IPS-11a (cell line): ENCODE measurements around the gene CNTNAP1.
A peak's percentile ranks its signal among the peaks of the same experiment; 100 is the strongest.

ENCODE experiments used
- H3K4me3 ChIP-seq: one replicate; pipeline ENCODE4 v1.5.1; 2013; ENCODE audit warnings: low read depth, low read length, control low read depth

CNTNAP1 gene

DNA sequence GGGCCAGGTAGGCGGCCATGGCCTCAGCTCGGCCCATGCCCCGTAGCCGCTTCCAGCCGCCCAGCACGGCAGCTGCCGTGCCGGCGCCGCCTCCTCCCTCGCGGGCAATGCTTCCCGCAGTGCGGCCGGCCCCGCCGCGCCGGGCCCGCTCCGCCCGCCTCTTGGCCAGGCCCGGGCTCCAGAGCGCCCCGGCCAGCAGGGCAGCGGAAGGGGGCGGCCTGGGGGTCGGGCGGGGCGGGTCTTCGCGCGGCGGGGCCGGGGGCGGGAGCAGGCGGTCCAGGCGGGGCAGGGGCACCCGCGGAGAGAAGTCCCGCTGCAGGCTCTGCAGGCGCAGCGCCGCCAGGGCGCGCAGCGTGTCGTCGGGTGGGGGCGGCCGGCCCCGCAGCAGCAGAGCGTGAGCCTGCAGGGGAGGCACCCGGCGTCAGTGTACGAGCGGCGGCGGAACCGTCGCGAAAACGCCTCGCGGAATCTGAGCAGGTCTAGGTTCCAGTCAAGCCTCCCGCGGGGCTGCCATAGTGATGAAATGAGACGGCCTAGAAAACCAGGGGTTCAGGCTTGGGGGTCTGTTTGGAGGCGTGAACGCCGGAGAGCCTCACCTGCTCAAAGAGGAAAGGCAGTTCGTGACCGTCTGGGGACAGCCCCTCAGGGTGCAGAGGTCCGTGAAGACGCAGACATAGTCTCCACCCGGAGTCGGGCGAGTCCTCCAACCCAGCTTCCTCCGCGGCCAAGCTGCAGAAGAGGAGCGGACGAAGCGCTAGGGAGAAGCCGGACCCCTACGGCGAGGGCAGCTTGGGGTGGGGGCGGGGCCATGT, 12.1 kb upstream of the CNTNAP1 start:
- peak overlapping the region; percentile 39 for H3K4me3 ChIP-seq

DNA sequence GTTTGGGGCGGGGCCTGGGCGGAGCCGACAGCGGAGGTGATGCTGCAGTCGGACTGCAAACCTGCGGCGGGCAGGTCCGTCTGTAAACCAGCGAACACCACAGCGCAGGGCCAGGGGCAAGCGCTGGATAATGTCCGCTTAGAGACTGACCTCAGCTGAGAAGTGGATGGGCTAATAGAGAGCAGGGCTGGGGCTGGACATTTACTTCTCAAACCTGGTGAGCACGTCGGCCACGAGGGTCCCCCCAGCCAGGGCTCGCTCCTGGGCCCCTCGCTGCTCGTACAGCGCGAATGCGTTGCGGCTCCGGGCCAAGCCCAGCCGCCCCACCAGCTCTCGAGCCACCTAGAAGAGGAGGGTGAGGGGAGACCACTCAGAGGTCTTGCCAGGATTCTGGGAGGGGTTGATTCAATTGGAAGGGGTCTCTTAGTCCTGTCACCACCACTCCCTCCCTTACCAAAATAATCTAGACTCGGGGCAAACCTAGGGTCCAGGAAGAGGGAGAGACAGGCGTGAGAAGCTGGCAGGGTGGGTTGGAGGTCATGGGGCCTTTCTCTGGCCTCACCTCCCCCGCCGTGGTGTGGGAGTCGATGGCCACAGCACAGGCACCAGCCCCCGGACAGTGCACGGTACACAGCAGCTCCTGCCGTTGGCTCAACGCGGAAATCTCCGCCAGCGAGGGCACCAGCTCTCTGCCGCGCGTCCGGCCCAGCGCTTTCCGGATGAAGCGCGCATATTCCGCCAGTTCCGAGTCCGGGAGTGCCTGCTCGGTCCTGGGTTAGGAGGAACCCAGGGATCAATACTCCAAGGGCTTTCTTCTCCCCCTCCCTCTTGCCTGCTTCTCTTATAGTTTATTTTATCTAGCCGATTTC, 11.3 kb upstream of the CNTNAP1 start:
- H3K4me3 ChIP-seq: peak overlapping the region; percentile 43

DNA sequence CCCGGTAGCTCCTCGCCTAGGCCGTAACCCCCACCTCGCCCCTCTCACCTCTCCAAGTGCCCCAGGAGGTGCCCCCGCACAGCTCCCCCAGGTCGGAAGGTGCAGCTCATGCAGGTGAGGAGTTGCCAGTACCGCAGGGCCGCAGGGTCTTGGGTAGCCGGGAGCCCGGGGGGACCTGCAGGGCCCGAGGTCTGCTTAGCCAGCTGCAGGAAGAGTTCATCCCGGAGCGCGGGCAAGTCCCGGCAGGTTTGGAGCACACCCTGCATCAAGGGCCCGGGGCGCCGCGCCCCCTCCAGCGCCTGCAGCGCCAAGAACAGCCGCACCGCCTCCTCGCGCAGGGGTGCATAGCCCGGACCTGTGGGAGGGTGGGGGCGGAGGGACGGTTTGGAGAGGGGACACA, 10.3 kb upstream of the CNTNAP1 start:
- H3K4me3 ChIP-seq: peak overlapping the region; percentile 43

DNA sequence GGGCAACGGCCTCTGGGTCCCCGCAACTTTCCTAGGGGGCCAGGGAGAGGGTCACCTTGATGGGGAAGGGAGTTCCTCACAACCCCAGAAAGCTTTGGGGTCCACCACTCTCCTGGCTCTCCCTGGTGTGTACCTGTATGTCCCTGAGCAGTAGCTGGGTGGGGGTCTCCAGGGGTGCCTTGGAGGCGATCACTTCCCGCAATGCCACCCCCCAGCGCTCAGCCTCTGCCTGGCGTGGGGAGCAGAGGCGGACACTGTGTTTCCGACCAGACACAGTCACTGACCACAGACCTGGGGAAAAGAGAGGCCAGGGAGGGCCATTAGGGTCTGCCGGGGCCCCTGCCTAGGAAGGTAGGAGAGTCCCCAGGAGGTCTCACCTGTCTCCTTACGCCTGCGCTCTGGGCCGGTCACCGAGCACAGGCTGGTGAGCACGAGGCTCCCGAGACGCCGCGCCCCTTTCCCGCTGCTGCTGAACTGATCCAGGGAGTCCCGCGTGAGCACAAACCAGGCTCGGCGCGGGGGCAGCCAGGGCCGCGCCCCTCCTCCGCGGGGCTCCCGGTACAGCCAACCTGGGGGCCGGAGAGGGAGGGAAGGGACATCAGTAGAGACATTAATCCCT, 9.0 kb upstream of the CNTNAP1 start:
- no peak overlapping the region for H3K4me3 ChIP-seq

DNA sequence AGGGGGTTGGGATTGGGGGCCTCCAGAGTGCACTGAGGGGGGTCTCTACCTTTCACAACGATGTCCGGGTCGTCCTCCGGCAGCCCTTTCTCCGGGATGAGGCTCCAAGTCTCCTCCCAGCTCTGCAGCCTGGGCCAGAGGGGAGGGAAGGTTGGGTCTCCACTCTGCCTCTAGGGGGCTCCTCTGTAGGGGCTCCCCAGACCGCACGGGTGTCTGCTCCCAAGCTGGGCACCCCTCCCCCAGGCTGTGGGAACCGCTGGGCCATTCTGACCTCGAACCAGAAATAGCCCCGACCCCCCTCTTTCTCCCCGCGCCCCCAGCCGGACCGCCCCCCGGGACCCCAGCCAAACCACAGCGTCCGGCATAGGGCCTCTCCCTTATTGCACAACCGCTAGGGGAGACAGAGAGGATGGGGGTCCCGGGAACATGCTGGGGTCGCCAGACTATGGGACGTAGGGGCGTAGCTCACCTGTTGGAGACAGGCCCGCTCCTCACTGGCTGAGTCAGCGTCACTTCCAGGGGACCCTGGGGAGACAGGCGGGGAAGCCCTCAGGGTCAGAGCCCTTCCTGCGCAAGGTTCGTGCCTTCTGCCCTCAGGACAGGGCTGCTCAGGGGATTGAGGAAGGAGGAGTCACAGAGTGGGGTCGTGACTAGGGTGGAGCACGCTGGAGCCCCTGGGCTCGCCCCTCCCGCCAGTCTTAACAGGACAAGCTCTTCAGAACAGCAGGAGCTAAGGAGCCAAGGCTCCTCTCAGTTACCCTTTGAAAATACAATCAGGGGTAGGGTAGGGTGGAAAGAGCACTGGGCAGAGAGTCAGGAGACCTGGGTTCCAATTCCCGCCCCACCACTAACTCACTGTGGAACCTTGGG, 8.2 kb upstream of the CNTNAP1 start:
- H3K4me3 ChIP-seq: peak overlapping the region; percentile 14

DNA sequence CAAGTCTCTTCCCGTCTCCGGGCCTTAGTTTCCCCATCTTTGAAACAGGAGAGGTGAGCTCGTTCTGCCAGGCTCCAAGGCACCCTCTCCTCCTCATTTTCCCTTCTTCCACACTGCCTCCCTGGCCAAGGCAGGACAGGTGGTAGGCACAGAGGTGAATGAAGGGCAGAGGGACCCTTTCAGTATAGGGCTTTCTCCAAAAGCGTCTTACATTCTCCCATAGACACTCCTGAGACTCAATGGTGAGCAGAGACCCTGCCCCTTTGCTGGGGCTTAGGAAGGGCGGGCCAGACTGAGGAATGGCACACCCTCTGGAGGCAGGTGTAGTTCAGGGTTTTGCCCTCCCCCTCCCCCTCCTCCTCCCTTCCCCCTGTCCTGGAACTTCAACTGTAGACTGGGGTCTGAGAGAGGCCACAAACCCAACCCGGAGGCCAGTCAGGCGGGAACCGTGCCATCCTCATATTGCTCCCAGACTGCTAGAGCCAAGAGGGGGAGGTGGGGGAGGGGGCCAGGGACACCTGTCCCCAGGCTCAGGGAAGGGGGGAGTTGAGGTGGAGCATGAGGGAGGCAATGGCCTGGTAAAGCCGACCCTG, 7.5 kb upstream of the CNTNAP1 start:
- peak overlapping the region; percentile 81 for H3K4me3 ChIP-seq

DNA sequence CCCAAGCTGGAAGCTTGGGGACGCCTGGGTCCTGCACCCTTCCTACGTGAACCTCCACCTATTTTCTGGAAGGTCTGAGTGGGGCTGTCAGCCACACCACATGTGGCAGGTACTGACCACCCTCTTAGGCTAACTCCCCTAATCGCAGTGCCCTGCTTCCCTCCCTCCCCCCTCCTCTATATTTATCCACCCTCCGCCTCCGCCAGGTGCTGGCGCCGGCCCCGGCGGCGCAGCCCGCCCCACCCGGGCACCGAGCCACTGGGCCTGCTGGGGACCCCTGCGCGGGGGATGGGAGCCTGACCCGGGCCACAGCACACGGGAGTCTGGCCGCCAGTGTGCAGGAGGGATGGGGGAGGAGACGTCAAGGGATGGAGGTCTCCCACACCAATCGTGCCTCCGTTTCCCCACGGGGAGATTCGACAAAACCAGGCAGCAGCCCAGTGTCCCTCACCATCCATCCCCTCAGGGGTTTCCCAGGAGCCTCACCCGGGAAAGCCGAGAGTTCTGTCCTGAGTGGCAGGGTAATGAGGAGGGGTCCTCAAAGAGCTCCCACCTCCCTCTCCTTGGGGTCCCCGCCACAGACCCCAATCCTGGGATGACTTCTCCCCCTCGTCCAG, 6.9 kb upstream of the CNTNAP1 start:
- peak overlapping the region; percentile 81 for H3K4me3 ChIP-seq

DNA sequence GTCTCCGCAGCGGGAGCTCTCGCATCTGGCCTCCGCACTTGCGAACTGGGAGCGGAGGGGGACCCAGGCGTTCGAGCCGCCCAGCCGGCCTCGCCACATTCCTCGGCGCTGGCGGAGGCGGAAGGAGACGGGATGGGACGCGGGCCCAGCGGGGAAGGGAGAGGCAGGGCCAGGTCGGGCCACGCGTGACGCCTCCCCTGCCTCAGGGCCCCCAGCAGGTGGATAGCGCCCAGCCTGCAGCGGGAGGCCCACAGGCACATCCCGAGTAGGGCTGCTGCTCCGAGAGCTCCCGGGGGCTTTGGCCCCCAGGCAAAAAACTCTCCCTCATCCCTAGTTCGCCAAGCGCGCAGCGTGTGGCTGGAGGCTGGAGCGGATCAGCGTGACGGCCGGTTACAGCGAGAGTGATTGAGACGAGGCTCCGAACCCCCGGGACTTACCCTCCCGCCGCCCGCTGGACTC, 6.3 kb upstream of the CNTNAP1 start:
- peak overlapping the region; percentile 81 for H3K4me3 ChIP-seq

DNA sequence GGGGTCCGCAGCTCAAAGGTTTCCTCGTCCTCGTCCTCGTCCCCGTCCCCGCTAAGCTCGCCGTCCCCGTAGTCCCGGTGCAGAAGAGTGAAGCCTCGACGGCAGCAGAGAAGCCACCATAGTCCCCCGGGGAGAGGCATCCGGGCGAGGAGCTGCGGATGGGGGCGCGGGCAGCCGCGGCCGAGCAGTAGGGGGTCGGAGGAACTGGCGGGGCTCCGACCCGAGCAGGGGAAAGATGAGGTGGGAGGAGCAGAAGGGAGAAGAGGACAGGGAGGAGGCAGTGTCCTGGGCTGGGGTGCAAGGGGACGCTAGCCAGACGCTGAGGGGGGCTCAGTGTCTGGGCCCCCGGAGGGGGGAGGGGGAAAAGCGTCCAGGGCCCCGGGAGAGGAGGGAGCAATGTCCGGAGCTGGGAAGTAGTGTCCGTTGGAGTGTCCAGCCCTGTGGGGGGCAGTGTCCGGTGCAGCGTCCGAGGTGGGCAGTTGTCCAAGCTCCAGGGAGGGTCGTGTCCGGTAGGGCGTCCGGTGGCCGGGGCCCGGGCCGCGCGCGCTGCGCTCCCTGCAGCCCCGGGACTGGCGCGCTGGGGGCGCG, 5.8 kb upstream of the CNTNAP1 start, which contains the start of gene PLEKHH3:
TSS of gene PLEKHH3 (minus strand) at position 571 of the 588 bp plus-strand sequence. CDS start at position 140, 431 bp downstream.
- peak within 1 kb of the TSS; percentile 81 for H3K4me3 ChIP-seq

DNA sequence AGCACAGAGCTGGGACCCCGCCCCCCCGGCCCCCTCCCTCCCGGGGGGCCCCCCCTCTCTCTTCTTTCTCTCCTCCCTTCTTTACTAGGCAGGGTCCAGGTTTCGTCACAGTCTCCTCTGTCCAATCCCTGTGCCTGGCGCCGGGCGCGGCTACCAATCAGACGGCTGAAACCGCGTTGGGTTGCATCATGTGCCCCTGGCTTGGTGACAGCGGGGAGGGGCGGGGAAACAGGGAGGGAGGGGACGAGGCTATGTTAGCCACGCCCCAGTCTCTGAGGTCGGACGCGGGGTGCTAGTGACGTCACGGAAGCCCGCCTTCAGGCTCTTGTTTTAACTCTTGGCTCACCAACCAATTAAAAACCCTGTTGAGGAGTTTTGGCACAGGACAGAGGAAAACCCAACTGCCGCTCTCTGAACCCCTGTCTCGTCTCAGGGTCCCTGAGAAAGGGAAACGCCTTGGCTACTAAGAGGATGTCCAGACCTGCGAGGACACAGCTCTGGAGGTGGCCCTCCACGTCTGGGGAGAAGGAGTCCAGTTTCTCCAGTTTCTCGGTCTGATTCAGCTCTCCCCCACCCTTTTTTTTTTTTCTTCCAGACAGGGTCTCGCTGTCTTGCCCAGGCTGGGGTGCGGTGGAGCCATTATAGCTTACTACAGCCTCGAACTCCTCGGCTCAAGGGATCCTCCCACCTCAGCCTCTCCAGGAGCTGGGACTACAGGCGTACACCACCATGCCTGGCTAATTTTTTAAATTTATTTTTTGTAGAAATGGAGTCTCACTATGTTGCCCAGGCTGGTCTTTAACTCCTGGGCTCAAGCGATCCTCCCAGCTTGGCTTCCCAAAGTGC, 5.1 kb upstream of the CNTNAP1 start:
- peak overlapping the region; percentile 81 for H3K4me3 ChIP-seq

DNA sequence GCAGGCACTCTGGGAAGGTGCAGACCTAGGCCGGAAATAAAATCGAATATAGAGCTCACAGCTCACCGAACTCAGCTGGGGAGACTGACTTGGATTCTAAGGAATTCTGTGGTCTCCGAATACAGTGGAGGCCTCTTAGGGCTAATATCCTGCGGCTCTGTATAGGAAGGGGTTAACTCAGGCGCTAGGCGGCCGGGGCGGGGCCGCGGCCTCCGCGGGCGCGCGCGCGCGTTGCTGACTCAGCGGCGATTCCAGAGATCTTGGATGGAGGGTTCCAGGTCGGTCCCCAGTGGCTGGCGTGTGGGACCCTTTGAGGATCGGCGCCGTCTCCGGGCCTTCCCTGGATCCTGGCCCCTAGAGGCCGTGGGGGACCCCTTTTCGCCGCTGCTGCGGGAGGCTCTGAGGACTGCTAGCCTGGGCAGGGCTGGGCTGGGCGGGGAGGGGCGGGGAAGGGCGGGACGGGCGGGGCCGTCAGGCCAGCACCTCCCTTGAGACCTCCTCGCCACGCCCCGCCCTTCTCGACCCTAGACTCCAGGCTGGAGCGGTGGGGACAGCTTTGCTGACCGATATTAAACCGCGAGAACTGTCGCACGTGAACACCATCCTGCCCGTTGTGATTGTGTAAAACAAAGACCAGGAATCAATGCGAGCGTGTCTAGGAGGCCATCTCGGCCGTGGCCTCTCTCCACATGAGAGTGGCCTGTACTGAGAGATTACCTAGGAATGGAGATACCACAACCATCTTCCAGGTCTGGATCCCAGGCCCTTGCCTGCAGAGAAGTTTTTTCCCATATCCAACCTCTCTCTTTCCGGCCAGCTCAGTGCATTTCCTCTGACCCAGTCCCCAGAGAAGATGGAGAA, 4.2 kb upstream of the CNTNAP1 start:
- peak overlapping the region; percentile 55 for H3K4me3 ChIP-seq

DNA sequence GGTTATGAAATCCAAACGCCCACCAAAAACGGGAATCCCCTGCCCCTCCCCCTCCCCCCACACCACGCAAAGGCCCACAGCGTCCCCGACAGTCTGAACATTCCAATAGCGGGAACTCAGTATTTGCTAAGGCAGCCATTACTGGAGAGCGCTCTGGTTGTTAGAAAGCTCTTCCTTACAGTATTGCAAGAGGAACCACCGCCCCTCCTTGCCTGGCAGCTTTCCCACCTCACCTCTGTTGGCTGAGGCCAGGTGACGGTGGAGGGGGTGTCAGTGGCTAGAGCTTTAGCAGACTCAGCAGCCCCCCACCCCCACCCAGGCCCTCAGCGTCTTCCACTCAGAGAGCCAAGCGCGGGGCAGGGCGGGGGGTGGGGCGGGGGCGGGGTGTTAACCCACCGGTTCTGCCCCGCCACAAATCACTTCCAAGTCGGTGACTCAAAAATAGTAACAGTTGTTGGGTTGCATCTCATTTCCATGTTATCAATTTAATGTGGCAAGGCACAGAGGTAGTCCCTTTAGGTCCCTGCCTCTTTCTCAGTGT, 3.3 kb upstream of the CNTNAP1 start:
- peak overlapping the region; percentile 55 for H3K4me3 ChIP-seq

DNA sequence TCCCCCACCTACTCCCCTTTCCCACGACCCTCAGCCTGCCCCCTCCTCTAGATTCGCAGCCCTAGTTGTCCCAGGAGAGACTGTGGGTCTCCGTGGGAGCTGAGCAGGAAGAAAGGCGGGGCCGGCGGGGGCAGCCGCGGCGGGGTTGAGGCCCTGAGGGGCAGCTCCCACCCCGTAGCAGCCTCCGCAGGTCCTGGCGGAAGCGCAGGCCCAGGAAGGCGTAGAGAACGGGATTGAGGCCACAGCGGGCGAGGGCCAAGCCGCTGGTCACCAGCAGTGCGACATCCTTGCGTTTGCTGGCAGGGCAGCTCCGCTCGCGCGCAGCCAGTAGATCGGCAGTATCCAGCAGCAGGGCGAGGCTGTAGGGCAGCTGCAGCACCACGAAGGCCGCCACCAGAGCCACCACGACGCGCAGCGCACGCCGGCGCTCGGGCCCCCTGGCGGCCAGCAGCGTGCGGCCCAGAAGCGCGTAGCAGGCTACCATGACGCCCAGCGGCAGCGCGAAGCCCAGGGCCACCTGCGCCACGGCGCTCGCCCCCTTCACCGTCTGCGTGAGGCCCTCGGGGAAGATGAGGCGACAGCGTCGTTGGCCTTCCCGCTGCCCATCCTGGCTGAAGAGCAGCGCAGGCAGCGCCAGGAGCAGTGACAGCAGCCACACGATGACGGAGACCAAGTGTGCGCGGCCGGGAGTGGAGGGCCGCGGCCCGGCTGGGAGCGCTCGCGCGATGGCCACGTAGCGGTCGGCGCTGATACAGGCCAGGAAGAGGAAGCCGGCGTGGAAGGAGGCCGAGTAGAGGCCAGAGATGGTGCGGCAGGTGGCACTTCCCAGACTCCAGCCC, 2.6 kb upstream of the CNTNAP1 start:
- H3K4me3 ChIP-seq: peak overlapping the region; percentile 30

DNA sequence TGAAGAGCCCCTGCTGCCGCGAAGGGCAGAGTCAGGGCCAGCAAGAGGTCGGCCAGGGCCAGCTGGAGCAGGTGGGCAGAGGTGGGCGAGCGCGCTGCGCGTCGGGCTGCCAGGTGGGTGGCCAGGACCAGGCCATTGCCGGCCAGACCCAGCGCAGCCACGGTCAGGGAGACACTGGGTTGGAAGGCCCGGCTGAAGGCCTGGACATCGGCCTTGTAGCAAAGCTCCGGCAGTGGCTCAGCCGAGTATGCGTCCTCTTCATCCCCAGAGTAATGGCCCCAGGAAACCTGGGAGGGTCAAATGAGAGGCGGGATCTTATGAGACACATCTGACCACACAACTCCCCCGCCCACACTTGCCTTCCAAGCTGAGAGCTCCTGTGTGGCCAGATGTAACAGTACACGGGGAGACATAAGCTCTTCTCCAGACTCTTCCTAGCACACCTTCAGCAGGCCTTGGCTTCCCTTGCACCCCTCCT, 2.0 kb upstream of the CNTNAP1 start:
- no peak overlapping the region for H3K4me3 ChIP-seq

DNA sequence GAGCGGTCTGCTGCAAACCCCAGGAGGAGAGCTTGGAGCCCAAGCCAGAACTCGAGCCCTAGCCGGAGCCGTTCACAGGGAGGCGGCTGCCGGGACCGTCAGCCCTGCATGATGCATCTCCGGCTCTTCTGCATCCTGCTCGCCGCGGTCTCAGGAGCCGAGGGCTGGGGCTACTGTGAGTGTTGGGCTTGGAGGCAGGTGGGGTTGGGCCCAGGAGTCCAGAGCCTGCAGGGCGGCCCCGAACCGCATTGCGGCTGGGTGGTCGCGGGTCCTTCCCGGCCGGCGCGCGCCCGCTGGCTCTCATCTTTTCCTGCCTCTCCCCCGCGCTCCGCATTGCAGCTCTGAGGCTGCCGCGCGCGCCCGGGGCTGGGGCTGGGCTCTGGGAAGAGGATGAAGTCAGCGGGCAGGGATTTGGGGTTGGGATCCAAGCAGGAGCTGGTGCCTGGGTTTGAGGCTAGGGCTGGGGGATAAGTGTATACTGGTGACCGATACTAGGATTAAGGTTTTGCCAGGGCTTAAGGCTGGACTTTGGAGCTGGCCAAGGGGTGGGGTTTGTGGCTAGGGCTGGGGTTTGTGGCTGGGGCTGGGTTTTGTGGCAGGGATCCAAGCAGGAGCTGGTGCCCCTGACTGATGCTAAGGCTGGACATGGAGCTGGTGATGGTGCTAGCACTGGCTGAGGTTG, 532 bp downstream of the CNTNAP1 start:
- H3K4me3 ChIP-seq: peak overlapping the region; percentile 44
